ENCODE results near the gene COX5B.
A peak's percentile ranks its signal among the peaks of the same experiment; 100 is the strongest.
"Not testable (repeated sequence)": the region's sequence is repeated elsewhere in the genome, so short reads cannot be mapped to it uniquely, and the experiment has no call there.

COX5B gene

DNA sequence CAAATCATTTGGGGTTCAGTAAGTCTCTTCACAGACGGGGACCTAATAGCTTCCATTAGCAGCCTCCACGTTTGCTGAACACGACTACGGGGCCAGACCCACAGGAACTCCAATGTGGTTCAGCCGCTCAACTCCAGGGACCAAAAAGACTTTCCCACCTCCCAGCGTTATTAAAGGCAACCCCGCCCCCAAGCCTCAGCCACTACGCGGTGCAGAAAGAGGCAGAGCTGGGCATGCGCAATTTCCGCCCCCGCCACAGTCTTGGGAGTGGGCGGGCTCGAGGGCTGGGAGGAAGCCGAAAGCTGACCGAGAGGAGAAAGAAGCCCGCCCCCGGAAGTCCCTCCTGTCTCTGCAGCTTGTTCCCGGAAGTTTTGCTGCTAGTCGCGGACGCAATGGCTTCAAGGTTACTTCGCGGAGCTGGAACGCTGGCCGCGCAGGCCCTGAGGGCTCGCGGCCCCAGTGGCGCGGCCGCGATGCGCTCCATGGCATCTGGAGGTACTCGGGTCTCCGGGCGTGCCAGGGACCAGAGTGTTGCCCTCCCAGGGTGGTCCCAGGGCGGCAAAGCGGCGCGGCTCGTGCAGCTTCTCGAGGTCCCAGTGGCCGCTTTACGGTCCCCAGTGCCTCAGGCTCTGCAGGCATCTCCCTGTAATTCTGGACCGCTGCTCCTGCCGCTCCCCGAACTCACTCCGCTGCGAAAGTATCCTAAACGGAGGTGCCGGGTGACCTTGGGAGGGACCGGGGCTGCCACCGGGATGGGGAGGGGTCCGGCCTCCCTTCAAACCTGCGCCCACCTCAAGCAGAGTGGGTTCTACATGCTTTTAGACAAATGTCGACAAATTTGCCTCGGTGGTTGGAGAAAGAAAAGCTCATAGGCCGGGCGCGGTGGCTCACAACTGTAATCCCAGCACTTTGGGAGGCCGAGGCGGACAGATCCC is at the start of gene COX5B:
TSS of gene COX5B (plus strand) at position 368 of the 935 bp plus-strand sequence. CDS start at position 393, 25 bp downstream.
- DNase-seq: peak; percentile 99

DNA sequence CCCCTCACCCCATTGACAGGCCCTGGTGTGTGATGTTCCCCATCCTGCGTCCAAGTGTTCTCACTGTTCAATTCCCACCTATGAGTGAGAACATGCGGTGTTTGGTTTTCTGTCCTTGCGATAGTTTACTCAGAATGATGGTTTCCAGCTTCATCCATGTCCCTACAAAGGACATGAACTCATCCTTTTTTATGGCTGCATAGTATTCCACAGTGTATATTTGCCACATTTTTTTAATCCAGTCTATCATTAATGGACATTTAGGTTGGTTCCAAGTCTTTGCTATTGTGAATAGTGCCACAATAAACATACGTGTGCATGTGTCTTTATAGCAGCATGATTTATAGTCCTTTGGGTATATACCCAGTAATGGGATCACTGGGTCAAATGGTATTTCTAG is 49.7 kb upstream of the COX5B start:
- not testable (repeated sequence) for DNase-seq

GRCh38 chr2:97601537-97601936 is 44.3 kb upstream of the COX5B start:
- DNase-seq: not testable (repeated sequence)

- not testable (repeated sequence) for DNase-seq
Observed at GRCh38 chr2:97605109-97605508, 40.8 kb upstream of the COX5B start.

GRCh38 chr2:97605524-97606339 is 40.1 kb upstream of the COX5B start:
- not testable (repeated sequence) for DNase-seq

DNA sequence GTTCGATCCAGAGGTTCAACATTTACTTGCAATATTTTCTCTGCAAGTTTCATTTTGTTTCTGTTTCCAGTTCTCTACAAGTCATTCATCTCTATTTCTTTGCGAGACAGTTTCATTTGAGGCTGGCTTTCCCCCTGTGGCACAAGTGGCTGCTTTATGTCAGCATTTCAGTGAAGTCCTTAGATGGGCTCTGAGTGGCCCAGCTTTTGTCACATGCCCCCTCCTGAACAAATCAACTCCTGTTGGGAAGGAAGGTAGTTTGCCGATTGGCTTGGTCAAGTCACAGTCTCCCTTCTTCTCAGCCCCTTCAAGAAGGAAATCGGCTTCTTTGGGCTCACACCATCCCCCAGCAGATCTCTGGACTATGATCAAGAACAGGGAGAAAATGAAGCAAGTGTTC is 37.1 kb upstream of the COX5B start:
- DNase-seq: not testable (repeated sequence)

DNA sequence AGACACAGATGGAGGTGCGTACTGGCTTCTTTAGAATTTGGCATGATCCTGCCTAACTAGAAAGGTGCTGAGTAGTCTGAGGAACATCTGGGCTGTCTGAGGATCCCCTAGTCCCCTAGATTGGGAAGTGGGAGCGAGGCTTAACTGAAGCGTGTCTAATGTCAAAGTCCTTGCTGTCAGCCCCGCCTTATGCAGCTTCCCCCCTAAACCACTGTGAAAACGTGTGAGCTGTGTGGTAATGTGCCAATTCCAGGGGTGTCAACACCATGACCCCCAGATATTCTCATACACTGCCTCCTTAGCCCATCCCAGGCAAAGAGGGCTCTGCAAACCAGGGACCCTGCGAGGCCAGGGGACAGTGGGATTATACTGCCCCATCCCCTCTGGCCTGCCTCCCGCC is 34.0 kb upstream of the COX5B start:
- DNase-seq: not testable (repeated sequence)

DNA sequence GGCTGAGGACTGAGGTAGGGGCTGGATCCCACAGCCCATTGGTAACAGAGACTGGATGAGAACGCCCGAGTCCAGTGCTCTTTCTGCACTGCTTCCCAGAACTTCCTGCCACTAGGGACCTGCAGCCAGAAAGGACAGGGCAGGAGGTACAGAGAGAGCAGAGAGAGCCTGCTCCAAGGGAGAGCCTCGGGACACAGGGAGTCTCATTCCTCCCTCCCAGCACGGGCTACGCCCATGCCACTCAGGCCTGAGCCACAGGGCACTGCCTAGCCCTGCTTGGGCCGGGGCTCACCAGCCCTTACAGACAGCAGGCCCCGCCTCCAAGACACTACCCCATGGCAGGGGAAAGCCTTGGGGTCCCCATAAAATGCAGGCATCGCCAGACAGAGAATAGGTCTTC is 30.1 kb upstream of the COX5B start:
- DNase-seq: not testable (repeated sequence)

DNA sequence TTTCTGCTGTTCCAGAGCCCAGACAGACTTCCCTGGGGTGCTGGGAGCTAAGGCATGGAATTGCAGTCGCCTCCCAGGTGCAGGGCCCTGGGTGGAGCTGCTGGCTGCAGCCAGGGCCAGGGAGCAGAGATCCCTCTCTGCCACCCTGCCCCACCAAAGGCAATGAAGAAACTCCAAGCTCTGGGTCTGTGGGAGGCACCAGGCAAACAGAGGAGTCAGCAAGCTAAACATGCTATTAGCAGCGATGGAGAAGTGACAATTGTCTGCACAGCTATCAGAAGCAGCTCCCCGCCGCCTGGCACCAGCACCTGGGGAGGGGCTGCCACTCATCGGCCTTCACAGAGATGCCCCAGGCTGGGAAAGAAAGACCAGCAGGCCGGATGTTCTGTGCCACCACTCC is 28.0 kb upstream of the COX5B start:
- no peak for DNase-seq

GRCh38 chr2:97618939-97619827 is 26.7 kb upstream of the COX5B start:
- DNase-seq: not testable (repeated sequence)

DNA sequence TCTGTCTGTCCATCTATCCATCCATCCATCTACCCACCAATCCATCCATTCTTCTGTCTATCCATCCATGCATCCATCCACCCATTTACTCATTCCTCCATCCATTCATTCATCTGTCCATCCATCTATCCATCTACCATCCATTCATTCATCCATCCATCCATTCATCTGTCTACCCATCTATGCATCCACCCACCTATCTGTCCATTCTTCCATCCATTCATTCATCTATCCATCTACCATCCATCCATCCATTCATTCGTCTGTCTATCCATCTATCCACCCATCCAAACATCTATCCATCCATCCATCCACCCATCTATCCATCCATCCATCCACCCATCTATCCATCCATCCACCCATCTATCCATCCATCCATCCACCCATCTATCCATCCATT is 25.4 kb upstream of the COX5B start:
- DNase-seq: not testable (repeated sequence)

DNA sequence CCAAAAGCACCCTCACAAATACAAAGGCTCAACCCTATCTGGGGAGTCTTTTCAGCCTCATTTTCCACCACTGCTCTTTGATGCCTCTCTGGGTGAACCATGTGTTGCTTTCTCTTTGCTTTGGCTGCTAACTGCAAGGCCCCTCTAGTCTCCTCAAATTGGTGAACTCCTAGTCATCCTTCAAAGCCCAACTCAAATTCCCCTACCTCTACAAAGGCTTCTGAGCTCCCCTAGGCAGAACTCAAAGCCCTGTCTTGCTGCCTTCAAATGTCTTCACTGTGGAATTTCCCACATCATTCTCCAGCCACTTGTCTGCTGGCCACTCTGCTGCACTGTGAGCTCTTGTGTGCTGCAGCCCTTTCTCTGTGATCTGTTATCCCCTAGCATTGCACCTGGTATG is 22.9 kb upstream of the COX5B start:
- DNase-seq: not testable (repeated sequence)

- not testable (repeated sequence) for DNase-seq
Observed at GRCh38 chr2:97625354-97626048, 20.4 kb upstream of the COX5B start.

- not testable (repeated sequence) for DNase-seq
Observed at GRCh38 chr2:97626049-97626430, 19.8 kb upstream of the COX5B start.

GRCh38 chr2:97644023-97644717 is 1.7 kb upstream of the COX5B start:
- DNase-seq: no peak

GRCh38 chr2:97645112-97645694 is 659 bp upstream of the COX5B start:
- DNase-seq: no peak

- DNase-seq: no peak
Observed at GRCh38 chr2:97646977-97647376, 1.1 kb downstream of the COX5B start.

GRCh38 chr2:97651114-97651513 is 5.3 kb downstream of the COX5B start:
- no peak for DNase-seq

DNA sequence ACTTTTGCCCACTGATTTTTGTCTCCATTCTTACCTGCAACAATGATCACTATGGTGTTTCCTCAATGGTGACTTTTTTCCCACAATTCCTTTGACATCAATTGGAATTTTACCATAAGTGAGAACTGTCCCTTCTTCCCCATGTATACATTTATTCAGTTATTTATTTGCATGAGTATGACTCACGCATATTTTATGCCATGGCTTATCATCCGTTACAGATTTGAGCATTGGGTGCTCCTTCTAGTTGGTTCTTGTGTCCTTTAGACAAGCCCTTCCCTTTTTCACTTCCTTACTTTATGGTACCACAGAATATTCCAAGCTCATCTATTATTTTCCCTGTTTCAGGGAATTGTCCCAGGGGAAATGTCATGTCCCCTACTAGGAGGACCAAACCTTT is 7.6 kb downstream of the COX5B start:
- no peak for DNase-seq

GRCh38 chr2:97653874-97654273 is 8.0 kb downstream of the COX5B start:
- no peak for DNase-seq

DNA sequence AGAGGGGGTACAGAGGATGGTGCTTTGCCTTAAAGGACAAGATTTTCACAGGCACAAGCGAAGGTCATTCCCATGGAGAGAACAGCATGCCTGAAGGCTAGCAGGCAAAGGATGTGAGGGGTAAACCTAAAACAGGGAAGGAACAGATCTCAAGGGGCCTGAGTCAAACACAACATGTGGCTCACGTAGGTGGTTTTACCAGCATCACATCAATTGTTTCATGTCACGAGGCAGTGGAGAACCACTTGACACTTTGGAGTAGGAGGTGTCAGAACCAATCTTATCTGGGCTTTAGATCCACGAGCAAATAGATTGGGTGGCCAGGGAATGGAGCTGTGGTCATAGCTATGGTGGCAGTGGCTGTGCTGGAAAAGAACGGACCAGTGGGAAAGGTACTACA is 8.4 kb downstream of the COX5B start:
- DNase-seq: no peak

Data from activated CD4-positive, alpha-beta T cell treated with anti-CD3 and anti-CD28 coated beads, Interleukin-2, amount 50 U/mL, for 1 hour (primary cell).